Peyer's patch (tissue), 4 donors: ENCODE data around the gene ERCC2.

Source experiments
- POLR2A ChIP-seq, 2 donors: fragments of 450-650 bp; IDR thresholded peaks; one replicate each; pipeline ENCODE4 v1.5.1; 2017; ENCODE audit warnings: antibody characterized with exemption in 2 of 2, mild to moderate bottlenecking in 2 of 2, moderate library complexity in 2 of 2
- TF ChIP-seq, protein P1 (sequence below), 6 experiments: fragments of 450-650 bp in 4 of 6; fragments of 200-600 bp in 2 of 6; sonication (generic) in 1 of 6; IDR thresholded peaks; one replicate each; pipeline ENCODE4 v1.5.1; 2017 to 2019; ENCODE audit warnings: antibody characterized with exemption in 6 of 6, mild to moderate bottlenecking in 3 of 6, moderate library complexity in 1 of 6

DNA sequence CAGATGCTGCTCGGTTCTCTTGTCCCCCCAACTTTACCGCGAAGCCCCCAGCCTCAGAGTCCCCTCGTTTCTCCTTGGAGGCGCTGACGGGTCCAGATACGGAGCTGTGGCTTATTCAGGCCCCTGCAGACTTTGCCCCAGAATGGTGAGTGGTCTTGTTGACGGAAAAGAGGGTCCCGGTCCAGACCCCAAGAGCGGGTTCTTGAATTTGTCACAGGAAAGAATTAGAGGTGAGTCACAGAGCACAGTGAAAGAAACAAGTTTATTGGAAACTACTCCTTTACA is 36.7 kb upstream of the ERCC2 start:
- TF ChIP-seq, protein P1, sequence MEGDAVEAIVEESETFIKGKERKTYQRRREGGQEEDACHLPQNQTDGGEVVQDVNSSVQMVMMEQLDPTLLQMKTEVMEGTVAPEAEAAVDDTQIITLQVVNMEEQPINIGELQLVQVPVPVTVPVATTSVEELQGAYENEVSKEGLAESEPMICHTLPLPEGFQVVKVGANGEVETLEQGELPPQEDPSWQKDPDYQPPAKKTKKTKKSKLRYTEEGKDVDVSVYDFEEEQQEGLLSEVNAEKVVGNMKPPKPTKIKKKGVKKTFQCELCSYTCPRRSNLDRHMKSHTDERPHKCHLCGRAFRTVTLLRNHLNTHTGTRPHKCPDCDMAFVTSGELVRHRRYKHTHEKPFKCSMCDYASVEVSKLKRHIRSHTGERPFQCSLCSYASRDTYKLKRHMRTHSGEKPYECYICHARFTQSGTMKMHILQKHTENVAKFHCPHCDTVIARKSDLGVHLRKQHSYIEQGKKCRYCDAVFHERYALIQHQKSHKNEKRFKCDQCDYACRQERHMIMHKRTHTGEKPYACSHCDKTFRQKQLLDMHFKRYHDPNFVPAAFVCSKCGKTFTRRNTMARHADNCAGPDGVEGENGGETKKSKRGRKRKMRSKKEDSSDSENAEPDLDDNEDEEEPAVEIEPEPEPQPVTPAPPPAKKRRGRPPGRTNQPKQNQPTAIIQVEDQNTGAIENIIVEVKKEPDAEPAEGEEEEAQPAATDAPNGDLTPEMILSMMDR (IDR thresholded peaks at IDR 0.05) = no peak
- TF ChIP-seq POLR2A (IDR thresholded peaks at IDR 0.05) = no peak
